ENCODE results near the gene GARIN5A. TPM values are rescaled to one million over a fixed set of nuclear protein-coding genes. Genes with fewer than 3 reads are reported as not detected.

The GARIN5A gene
- total and polyA plus RNA-seq, 2 of the 8 experiments (the other 6 are each of a cell fraction or from before 2014, with no cell fraction given) = 9.1 to 18.5 TPM

- no peak for DNase-seq (ENCODE audit: low read depth in 1 of 2, low spot score in 2 of 2)
- CTCF ChIA-PET (ENCODE audit: partially characterized antibody) = interaction anchor here (1.0 to 2.4 kb wide), 3 partner anchors 8 to 43 kb away, joined by 4 to 9 read pairs (median 7); no protein-coding TSS in a partner anchor
These were observed 53.2 kb downstream of the GARIN5A start for GRCh38 chr19:50423279-50424113.

More at GRCh38 chr19:50423279-50424113, 53.2 kb downstream of the GARIN5A start:
- Histone ChIP-seq H2BK20ac (ENCODE audit: low read length) (no peak overlapping the region), H3K23ac (ENCODE audit: insufficient read length) (no peak overlapping the region), H4K8ac (ENCODE audit: extremely low read depth, insufficient read depth, low read length) (no peak overlapping the region), H4K5ac (ENCODE audit: insufficient read length, low read depth, low read length) (no peak overlapping the region), H3K4me1 (replicated peaks in 1 of 4; ENCODE audit: control insufficient read depth in 3 of 4, insufficient read depth in 4 of 4, low read length in 3 of 4) (peaks cover 0 to 15% (median 11%) of the 10 kb centered on the region in 4 experiments; a peak in 6 of 7 replicates), H3K36me3 (ENCODE audit: control insufficient read depth in 2 of 4, insufficient read depth in 4 of 4, low read length in 3 of 4) (no peaks in the 10 kb centered on the region), H2BK5ac (ENCODE audit: low read depth, low read length) (no peak overlapping the region), H3K56ac (replicated peaks; ENCODE audit: insufficient read length, low read depth, low read length) (no peak overlapping the region), H3K27me3 (replicated peaks in 1 of 4; ENCODE audit: control insufficient read depth in 3 of 4, extremely low read depth in 1 of 4, insufficient read depth in 3 of 4, low read length in 3 of 4) (peaks cover 0 to 6% (median 2%) of the 10 kb centered on the region in 4 experiments; a peak in 1 of 7 replicates), H3K4me3 (ENCODE audit: extremely low read depth in 1 of 4, insufficient read depth in 2 of 4, low read depth in 3 of 4, low read length in 4 of 4) (no peak overlapping the region), H4K20me1 (replicated peaks in 1 of 2; ENCODE audit: control insufficient read depth in 1 of 2, insufficient read depth in 2 of 2, low read length in 2 of 2) (no peaks in the 10 kb centered on the region), H3K4me2 (ENCODE audit: insufficient read depth in 1 of 2, low read depth in 2 of 2, low read length in 2 of 2) (no peak overlapping the region), H3K4ac (replicated peaks; ENCODE audit: insufficient read length, low read depth, low read length) (no peak overlapping the region), H3K79me1 (ENCODE audit: low read depth, low read length) (peaks cover 2% of the 10 kb centered on the region; the same call in 1 of the 2 replicates), H2BK12ac (ENCODE audit: low read depth, low read length) (no peak overlapping the region), H3K9me3 (ENCODE audit: insufficient read depth in 2 of 2, low read depth in 1 of 2, low read length in 1 of 2) (no peaks in the 10 kb centered on the region), H2BK120ac (replicated peaks; ENCODE audit: low read depth, low read length) (no peak overlapping the region), H3K23me2 (ENCODE audit: low read depth, low read length) (peaks cover 11% of the 10 kb centered on the region; the same call in 1 of the 2 replicates), H3K9ac (replicated peaks in 1 of 4; ENCODE audit: extremely low read depth in 1 of 4, low read depth in 3 of 4, low read length in 3 of 4) (no peak overlapping the region), H3K14ac (ENCODE audit: insufficient read length) (no peak overlapping the region), H3K18ac (ENCODE audit: extremely low read depth, low read length) (no peak overlapping the region), H2AFZ (ENCODE audit: low read length) (no peak overlapping the region), H2BK15ac (ENCODE audit: low read length) (no peak overlapping the region), H3K27ac (ENCODE audit: low read depth, low read length) (no peak overlapping the region), H3K79me2 (ENCODE audit: control insufficient read depth in 1 of 2, insufficient read depth in 2 of 2, low read length in 2 of 2) (no peaks in the 10 kb centered on the region), H4K91ac (replicated peaks; ENCODE audit: insufficient read length, low read length) (no peak overlapping the region), H2AK5ac (ENCODE audit: low read depth, low read length) (0 out of 2 replicates have a peak overlapping the region, but pooled peaks have one; percentile 53)
- no peak for FAIRE-seq
- 97% methylated on average over 21 of the region's 22 CpGs; no CpG with 5 or more reads in 1 of the 2 experiments for WGBS, 2 experiments (ENCODE audit: extremely low coverage in 1 of 2, insufficient coverage in 1 of 2, insufficient read length in 1 of 2, insufficient replicate concordance in 2 of 2, low coverage in 1 of 2, low lambda C conversion rate in 2 of 2, missing lambda C conversion rate in 1 of 2)
- POLR2A ChIA-PET (ENCODE audit: partially characterized antibody) = interaction anchor here (0.7 to 3.4 kb wide), 5 partner anchors 13 to 110 kb away, joined by 3 to 15 read pairs (median 3); partner anchors contain the start of gene POLD1
- no peak for TF ChIP-seq SIX5 (IDR thresholded peaks at IDR 0.05; ENCODE audit: low read depth, low read length)
- peak; percentile 40; the same call in 1 of the 2 replicates for TF ChIP-seq KDM1A (IDR thresholded peaks at IDR 0.05; ENCODE audit: borderline replicate concordance, low read length)
